ENCODE measurements around the gene RUNX3.

DNA sequence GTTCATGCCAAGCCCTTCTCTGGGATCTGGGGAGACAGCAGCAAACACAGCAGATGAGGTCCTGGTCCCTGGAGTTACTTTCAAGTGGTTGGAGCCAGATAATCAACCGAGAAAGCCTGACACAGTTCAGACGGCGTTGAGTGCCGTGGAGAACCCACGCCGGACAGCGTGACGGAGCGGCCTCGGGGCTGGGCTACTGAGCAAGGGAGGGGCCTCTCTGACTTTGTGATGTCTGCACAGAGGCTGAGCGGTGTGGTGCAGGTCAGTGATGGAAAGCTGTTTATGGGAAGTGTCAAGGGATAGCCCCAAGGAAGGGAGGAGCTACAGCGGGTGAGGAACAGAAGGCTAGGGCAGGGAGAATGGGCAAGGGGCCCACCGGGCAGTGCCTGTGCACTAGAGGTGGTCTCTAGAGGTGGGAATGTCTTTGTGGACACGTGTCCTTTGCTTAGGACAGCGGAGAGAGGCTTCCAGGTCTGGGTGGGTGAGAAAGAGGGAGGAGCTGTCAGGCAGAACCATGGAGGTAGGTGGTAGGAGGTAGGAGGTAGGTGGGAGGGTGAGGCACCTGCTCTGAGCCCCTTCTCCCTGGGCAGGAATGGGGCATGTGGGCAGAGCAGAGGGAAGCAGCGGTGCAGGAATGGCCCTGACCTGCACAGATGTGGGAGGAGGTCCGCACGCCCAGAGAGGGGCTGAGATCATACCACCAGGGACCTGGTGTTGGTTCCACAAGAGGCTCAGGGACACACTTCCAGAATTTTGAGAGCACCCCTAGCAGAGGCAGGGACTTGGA, 62.8 kb downstream of the RUNX3 start:
- TF ChIP-seq POLR2AphosphoS5 (IDR thresholded peaks at IDR 0.05) (no peak), POLR2A (IDR thresholded peaks at IDR 0.05) (no peak), EP300 (IDR thresholded peaks at IDR 0.05) (no peak), CTCF (IDR thresholded peaks at IDR 0.05) (no peak)
